ENCODE measurements around the gene SASH1.

GRCh38 chr6:148389086-148389485, 46.4 kb downstream of the SASH1 start:
- no peak for TF ChIP-seq EZH2phosphoT487 (IDR thresholded peaks at IDR 0.05; ENCODE audit: insufficient read depth, low read depth)
- no peak for TF ChIP-seq EZH2 (IDR thresholded peaks at IDR 0.05; ENCODE audit: insufficient read depth, poor library complexity, severe bottlenecking)

Data from GM23248 (cell line).